Stimulated activated CD8-positive, alpha-beta memory T cell treated with anti-CD3 and anti-CD28 coated beads, Interleukin-7, amount 100 ng/mL, for 4 hours (primary cell): Measurements from ENCODE around the gene COASY.
A peak's percentile ranks its signal among the peaks of the same experiment; 100 is the strongest.
"Not testable (repeated sequence)": the region's sequence is repeated elsewhere in the genome, so short reads cannot be mapped to it uniquely, and the experiment has no call there.

Experiments used
- DNase-seq, 2 donors: peaks; one replicate each; pipeline ENCODE4 v3.0.0-alpha.2; 2020; ENCODE audit warnings: low read depth in 2 of 2

The COASY gene

GRCh38 chr17:42553161-42553818 is 8.7 kb upstream of the COASY start:
- no peak for DNase-seq

GRCh38 chr17:42553866-42554249 is 8.1 kb upstream of the COASY start:
- no peak for DNase-seq

- peak; percentile 40 to 68 for DNase-seq
Measured at GRCh38 chr17:42554250-42555121, 7.5 kb upstream of the COASY start.

DNA sequence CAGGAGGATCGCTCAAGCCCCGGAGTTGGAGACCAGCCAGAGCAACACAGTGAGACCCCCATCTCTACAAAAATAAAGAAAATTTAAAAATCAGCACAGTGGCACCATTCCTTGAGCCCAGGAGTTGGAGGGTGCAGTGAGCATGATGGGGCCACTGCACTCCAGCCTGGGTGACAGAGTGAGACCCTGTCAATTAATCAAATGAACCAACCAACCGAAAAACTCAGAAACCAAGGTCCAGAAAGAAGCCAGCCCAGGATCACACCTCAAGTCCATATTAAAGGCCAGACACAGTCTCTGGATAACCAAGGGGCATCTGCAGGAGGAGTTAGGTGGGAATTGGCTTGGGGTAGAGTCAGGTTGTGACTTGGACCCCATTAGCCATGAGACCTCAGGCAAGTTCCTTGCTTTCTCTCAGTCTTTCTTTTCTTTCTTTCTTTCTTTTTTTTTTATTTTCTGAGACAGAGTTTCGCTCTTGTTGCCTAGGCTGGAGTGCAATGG is 6.8 kb upstream of the COASY start:
- DNase-seq = no peak

GRCh38 chr17:42555961-42556617 is 5.9 kb upstream of the COASY start:
- DNase-seq = not testable (repeated sequence)

- no peak for DNase-seq
Measured at GRCh38 chr17:42559075-42559474, 2.9 kb upstream of the COASY start.

- DNase-seq = no peak
Measured at GRCh38 chr17:42560246-42560645, 1.7 kb upstream of the COASY start.

- no peak for DNase-seq
Measured at GRCh38 chr17:42562388-42563142, 617 bp downstream of the COASY start.

DNA sequence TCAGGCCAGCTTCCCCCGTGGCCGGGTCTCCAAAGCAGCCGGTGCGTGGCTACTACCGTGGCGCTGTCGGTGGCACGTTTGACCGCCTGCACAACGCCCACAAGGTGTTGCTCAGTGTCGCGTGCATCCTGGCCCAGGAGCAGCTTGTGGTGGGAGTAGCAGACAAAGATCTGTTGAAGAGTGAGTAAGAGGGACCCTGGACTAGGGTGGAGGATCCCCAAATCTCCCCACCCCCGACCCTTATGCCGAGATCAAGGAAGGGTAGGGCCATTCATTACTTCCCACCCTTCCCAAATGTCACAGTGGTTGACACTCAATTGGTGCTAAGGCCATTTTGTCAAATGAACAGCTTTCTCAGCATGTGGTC is 1.2 kb downstream of the COASY start:
- DNase-seq = no peak

DNA sequence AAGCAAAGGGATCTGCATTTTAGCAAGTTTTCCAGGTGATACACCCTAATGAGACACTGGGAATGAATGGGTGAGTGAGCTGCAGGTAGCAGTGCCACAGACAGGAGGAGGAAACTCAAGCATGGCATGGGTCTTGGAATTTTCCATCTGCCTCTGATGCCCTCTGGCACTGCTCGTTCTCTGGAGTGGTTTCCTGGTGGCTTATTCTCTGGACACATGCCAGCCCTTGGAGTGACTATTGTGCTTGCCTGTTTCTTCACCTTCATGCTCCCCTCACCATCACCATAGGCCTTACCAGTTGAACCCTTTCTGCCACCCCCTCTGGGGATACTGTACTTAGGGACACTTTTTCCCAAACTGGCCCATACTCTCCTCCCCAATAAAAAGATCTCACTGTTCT is 1.6 kb downstream of the COASY start:
- DNase-seq = no peak

DNA sequence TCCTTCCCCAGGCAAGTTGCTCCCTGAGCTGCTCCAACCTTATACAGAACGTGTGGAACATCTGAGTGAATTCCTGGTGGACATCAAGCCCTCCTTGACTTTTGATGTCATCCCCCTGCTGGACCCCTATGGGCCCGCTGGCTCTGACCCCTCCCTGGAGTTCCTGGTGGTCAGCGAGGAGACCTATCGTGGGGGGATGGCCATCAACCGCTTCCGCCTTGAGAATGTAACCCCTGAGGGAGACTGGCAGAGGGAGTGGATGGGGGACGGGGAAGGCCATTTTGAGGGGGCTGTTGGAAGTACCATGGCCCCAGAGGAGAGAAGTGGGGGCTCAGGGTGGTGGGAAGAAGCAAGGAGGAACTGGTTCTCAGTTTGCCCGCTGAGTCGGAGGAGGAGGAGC is 2.0 kb downstream of the COASY start:
- no peak for DNase-seq

DNA sequence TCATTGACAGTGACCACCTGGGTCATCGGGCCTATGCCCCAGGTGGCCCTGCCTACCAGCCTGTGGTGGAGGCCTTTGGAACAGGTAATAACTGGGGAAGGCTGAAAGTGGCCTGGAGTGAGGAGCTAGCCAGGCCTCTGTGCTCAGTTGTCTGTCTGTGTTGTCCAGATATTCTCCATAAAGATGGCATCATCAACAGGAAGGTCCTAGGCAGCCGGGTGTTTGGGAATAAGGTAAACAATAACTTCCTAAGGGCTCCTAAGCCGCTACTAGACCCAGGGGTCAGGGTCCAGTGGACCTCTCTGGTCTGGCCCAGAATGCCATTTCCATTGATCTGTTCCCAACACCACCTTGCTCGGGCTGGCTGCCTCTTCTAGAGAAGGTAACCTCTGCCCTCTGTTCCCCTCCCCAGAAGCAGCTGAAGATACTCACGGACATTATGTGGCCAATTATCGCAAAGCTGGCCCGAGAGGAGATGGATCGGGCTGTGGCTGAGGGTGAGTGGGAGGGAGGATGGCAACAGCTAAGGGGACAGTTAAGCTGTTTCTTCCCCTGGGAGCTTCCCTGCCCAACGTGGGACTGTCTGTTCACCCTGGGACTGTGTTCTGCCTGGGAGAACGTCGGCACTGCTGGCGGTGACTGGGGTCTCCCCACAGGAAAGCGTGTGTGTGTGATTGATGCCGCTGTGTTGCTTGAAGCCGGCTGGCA is 3.0 kb downstream of the COASY start:
- DNase-seq = no peak

GRCh38 chr17:42565523-42566214 is 3.7 kb downstream of the COASY start:
- no peak for DNase-seq

- DNase-seq = no peak
Measured at GRCh38 chr17:42566215-42566882, 4.4 kb downstream of the COASY start.

DNA sequence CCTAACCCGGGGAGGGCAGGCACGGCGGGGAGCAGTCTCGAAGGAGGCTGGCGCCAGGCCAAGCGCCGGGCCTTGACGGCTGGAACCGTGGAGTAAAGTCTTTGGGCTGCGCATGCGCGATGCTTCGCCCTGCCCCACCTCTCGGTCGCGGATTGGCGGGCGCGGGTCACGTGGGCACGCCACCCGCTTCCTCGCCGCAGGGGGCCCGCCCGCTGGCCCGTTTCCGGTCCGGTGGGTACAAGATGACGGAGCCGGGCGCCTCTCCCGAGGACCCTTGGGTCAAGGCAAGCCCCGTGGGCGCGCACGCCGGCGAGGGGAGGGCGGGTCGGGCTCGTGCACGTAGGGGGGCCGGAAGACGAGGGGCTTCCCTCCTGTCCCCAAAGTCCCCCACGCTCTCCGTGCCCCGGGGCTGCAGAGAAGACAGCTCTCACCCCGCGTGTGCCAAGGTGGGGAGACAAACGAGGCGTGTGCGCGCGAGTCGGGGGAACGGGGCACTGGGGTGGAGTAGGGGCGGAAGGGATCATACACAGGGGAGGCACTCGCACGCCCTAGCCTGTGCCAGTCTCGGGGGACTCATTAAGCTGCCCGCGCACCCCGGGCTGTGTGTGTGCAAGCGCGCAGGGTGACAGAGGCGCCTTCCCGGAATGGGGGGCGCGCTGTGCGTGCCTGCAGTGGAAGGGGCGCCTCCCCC is 5.1 kb downstream of the COASY start, which contains the start of gene MLX:
Gene MLX, plus strand, starts transcription at position 218 of the 691 bp plus-strand sequence. Its CDS starts 25 bp downstream, at position 243.
- peak; percentile 78 to 90 for DNase-seq

DNA sequence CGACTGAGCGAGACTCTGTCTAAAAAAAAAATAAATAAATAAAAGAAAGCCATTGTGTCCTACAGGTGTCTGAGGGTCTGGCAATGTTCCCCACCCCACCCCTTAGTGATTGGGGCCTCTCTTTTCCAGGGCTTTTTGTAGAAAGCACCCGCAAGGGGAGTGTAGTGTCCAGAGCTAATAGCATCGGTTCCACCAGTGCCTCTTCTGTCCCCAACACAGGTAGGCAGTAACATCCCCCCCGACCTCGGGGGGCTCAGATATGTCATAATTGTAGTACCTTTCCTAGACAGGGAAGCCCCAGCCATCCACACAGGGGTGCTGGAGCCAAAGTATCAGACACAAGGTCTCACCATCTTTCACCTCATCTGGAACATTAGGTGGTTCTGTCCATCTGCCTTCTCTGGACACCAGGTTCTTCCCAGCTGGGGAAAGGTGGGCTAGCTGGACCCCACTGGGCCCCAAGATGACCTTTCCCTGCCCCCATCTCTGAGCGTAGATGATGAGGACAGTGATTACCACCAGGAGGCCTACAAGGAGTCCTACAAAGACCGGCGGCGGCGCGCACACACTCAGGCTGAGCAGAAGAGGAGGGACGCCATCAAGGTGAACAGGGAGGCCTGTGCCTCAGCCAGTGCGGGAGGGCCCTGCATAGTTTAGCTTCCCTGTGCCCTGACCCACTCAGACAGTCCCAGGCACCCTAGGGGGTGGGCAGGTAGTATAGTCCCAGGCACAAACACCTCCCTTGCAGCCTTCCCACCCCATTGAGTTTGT is 6.6 kb downstream of the COASY start:
- no peak for DNase-seq

- no peak for DNase-seq
Measured at GRCh38 chr17:42571435-42572225, 9.7 kb downstream of the COASY start.

GRCh38 chr17:42573095-42573494 is 11.1 kb downstream of the COASY start:
- no peak for DNase-seq
